GM19025 (cell line): ENCODE measurements around the gene ZNF598.
A peak's percentile ranks its signal among the peaks of the same experiment; 100 is the strongest.

Source experiments
- ATAC-seq: cut with Tn5 transposase; IDR thresholded peaks from one replicate; pipeline ENCODE4 v1.9.1; 2021; ENCODE audit warnings: mild to moderate bottlenecking, low read depth, moderate library complexity; ENCODE audit not compliant: unreplicated experiment

ZNF598 gene

GRCh38 chr16:2008009-2008526 is 1.6 kb downstream of the ZNF598 start:
- ATAC-seq: no peak

- ATAC-seq: no peak
Observed at GRCh38 chr16:2007081-2007836, 2.4 kb downstream of the ZNF598 start.

- ATAC-seq: no peak
Observed at GRCh38 chr16:2006317-2006716, 3.3 kb downstream of the ZNF598 start.

- ATAC-seq: no peak
Observed at GRCh38 chr16:2005646-2006045, 4.0 kb downstream of the ZNF598 start.

- ATAC-seq: no peak
Observed at GRCh38 chr16:2004795-2005517, 4.7 kb downstream of the ZNF598 start.

GRCh38 chr16:2003827-2004641 is 5.6 kb downstream of the ZNF598 start:
- ATAC-seq: peak; percentile 85

- ATAC-seq: no peak
Observed at GRCh38 chr16:2003231-2003826, 6.3 kb downstream of the ZNF598 start.

- no peak for ATAC-seq
Observed at GRCh38 chr16:2002406-2003230, 7.0 kb downstream of the ZNF598 start.

- no peak for ATAC-seq
Observed at GRCh38 chr16:2001456-2002355, 7.9 kb downstream of the ZNF598 start.

GRCh38 chr16:2001035-2001434 is 8.6 kb downstream of the ZNF598 start:
- no peak for ATAC-seq

GRCh38 chr16:1999866-2000514 is 9.6 kb downstream of the ZNF598 start:
- ATAC-seq: no peak

- ATAC-seq: no peak
Observed at GRCh38 chr16:1998852-1999801, 10.5 kb downstream of the ZNF598 start.

- no peak for ATAC-seq
Observed at GRCh38 chr16:1998360-1998835, 11.2 kb downstream of the ZNF598 start.

- ATAC-seq: no peak
Observed at GRCh38 chr16:1997494-1998359, 11.9 kb downstream of the ZNF598 start.

- ATAC-seq: no peak
Observed at GRCh38 chr16:1993731-1994131, 15.9 kb downstream of the ZNF598 start.

GRCh38 chr16:1992704-1993317 is 16.8 kb downstream of the ZNF598 start:
- no peak for ATAC-seq
